ENCODE data around the gene SLC23A2. TPM values are rescaled to one million over a fixed set of nuclear protein-coding genes. Genes with fewer than 3 reads are reported as not detected.

Gene SLC23A2
- total RNA-seq, 1 donor from 2014 or later: 19.2 TPM

DNA sequence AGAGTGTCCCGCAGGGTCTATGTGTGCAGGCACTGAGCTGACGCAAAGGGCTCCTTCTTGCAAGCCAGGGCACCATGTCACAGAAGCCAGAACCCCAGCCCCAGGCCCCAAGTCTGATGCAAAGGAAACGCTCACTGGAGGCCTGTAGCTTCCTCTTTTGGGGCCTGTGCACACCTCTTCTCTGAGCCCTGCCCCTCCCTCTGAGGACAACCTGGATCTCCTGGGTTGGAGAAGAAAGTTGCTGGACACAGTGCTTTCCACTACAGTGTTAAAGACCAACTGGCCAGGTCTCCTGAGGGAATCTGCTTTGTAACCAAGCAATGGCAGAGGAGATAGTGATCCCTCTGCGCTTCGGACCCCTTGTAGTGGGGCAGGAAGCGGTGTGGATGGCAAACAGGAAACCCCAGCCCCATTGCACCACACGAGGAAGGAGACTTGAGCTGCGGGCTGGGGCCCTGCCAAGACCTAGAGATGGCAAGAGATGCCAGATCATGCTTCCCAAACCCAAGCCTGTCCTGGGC, 189.6 kb downstream of the SLC23A2 start:
- Histone ChIP-seq H3K27ac (peak overlapping the region; percentile 84), H3K36me3 (no peaks in the 10 kb centered on the region), H3K4me3 (no peak overlapping the region), H3K9me3 (no peaks in the 10 kb centered on the region), H3K4me1 (peaks cover 86% of the 10 kb centered on the region), H3K27me3 (ENCODE audit: low read depth) (no peaks in the 10 kb centered on the region)
- ATAC-seq (peak; percentile 46 to 57), DNase-seq (peak; percentile 84)
- intact Hi-C loops (cut with DNase I): no loop called here
- TF ChIP-seq CTCF (IDR thresholded peaks at IDR 0.05): no peak

DNA sequence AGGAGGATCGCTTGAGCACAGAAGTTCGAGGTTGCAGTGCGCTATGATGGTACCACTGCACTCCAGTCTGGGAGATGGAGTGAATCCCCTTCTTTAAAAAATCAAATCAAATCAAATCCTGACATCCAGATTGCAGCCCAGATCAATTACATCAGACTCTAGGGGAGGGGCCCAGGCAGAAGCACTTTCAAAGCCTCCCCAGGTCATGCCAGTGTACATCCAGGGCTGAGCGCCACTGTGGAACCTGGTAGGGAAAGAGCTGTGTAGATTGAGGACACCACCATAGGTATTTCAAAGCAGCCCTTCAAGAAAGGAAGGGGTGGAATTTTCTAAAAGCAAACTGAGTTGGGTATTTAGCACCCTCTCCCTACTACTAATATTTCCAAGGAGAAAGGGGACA, 190.1 kb downstream of the SLC23A2 start:
- DNase-seq: no peak
- no peaks in the 10 kb centered on the region for H3K36me3 ChIP-seq
- H3K4me3 ChIP-seq: no peak overlapping the region
- intact Hi-C loops (cut with DNase I): no loop called here
- H3K9me3 ChIP-seq: no peaks in the 10 kb centered on the region
- H3K4me1 ChIP-seq: peaks cover 91% of the 10 kb centered on the region
- H3K27me3 ChIP-seq (ENCODE audit: low read depth): no peaks in the 10 kb centered on the region
- H3K27ac ChIP-seq: peak overlapping the region; percentile 84
- no peak for TF ChIP-seq CTCF (IDR thresholded peaks at IDR 0.05)
- ATAC-seq: no peak

DNA sequence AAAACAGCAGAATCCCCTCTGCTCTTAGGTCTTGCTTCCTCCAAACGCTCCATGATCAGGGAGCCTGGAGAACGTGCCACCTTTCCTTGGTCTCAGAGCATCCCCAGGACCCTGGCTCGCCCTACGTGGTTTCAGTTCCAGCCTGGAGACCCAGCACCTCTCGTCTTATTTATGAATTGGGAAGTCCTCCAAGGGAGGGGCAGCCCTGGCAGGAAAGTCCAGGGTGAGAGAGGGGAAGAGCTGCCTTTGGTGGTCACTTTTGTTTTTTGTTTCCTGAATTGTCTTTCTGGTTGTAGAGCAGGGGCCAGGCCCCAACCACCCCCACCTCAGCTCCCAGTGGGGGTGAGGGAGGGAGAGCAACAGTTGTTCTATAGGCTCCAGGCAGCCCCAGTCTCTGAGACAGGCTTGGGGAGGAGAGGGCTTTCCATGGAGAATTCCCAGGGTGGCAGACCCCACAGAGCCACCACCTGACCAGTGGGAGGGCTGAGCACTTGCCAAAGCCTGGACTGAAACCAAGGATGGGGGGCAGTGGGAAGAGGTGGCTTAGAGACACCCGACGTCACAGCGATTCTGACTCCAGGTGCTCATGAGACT, 190.8 kb downstream of the SLC23A2 start:
- intact Hi-C loops (cut with DNase I): no loop called here
- peaks cover 93% of the 10 kb centered on the region for H3K4me1 ChIP-seq

GRCh38 chr20:4809707-4810106, 191.6 kb downstream of the SLC23A2 start:
- Histone ChIP-seq H3K27ac (peak overlapping the region; percentile 84), H3K4me3 (no peak overlapping the region), H3K9me3 (no peaks in the 10 kb centered on the region), H3K36me3 (peaks cover 8% of the 10 kb centered on the region), H3K27me3 (ENCODE audit: low read depth) (no peaks in the 10 kb centered on the region), H3K4me1 (peaks cover 85% of the 10 kb centered on the region)
- no peak for TF ChIP-seq CTCF (IDR thresholded peaks at IDR 0.05)
- intact Hi-C loops (cut with DNase I): no loop called here
- DNase-seq: no peak
- ATAC-seq: no peak

More for the DNA sequence above, 190.8 kb downstream of the SLC23A2 start:
- H3K27me3 ChIP-seq (ENCODE audit: low read depth): no peaks in the 10 kb centered on the region
- no peak for TF ChIP-seq CTCF (IDR thresholded peaks at IDR 0.05)
- H3K27ac ChIP-seq: peak overlapping the region; percentile 84
- H3K36me3 ChIP-seq: peaks cover under 1% of the 10 kb centered on the region
- no peak for ATAC-seq
- H3K4me3 ChIP-seq: no peak overlapping the region
- DNase-seq: no peak
- no peaks in the 10 kb centered on the region for H3K9me3 ChIP-seq

DNA sequence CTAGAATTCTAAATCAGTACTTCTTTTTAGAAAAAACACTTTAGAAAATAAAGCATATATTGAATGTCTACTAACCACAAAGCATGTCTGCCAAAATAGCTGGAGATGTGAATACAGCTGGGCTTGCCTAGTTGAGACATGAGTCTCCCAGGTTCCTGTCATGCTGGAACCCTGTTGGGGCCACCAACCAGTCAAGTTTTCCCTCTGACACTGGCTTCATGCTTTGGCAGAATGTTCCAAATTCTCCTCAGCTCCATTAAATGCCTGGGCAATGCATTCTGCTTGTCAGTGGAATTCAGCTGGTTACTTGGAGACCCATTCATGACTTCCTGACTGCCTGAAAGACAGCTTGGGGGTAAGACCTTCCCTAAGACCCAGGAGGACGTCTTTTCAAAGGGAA, 192.4 kb downstream of the SLC23A2 start:
- TF ChIP-seq CTCF (IDR thresholded peaks at IDR 0.05): no peak
- ATAC-seq (no peak), DNase-seq (no peak)
- H3K4me3 ChIP-seq: no peak overlapping the region
- peaks cover 76% of the 10 kb centered on the region for H3K4me1 ChIP-seq
- H3K36me3 ChIP-seq: peaks cover 10% of the 10 kb centered on the region
- intact Hi-C loops (cut with DNase I): no loop called here
- H3K27ac ChIP-seq: peak overlapping the region; percentile 14
- H3K9me3 ChIP-seq: no peaks in the 10 kb centered on the region
- no peaks in the 10 kb centered on the region for H3K27me3 ChIP-seq (ENCODE audit: low read depth)

Measured in lower lobe of right lung (tissue), 2 donors.